H1 (cell line): Measurements from ENCODE around the gene TSPAN1. TPM values are rescaled to one million over a fixed set of nuclear protein-coding genes. Genes with fewer than 3 reads are reported as not detected.
A peak's percentile ranks its signal among the peaks of the same experiment; 100 is the strongest.

ENCODE experiments used
- CTCF ChIA-PET: fragments of 300-600 bp; sonication (Branson Sonifier 250); formaldehyde crosslinking; loops from one replicate; lab custom pipeline; 2021; ENCODE audit not compliant: partially characterized antibody; lab: Charles Lee
- POLR2A ChIA-PET: fragments of 300-600 bp; sonication (Branson Sonifier 250); formaldehyde crosslinking; loops from one replicate; lab custom pipeline; 2021; ENCODE audit warnings: inconsistent platforms; ENCODE audit not compliant: partially characterized antibody; lab: Charles Lee
- DNase-seq, 2 experiments: peaks; one replicate each; pipeline versions ENCODE4 v3.0.0 to v3.0.0-alpha.2; 2010 to 2022; ENCODE audit warnings: low spot score in 2 of 2, low read depth in 1 of 2, mixed read lengths in 1 of 2
- FAIRE-seq: peaks from 2 replicates; lab custom pipeline; 2011; peaks lifted over from hg19 to GRCh38; lab: Jason Lieb, UNC
- H2AFZ ChIP-seq: 2 replicates; pipeline ENCODE4 v1.8.1; 2012; ENCODE audit warnings: low read length, inconsistent platforms
- H2AK5ac ChIP-seq: 2 replicates; pipeline ENCODE4 v1.6.1; 2013; ENCODE audit warnings: low read depth, low read length
- H2BK120ac ChIP-seq: replicated peaks from 2 replicates; pipeline ENCODE3; 2013; ENCODE audit warnings: low read depth, low read length, inconsistent platforms
- H2BK12ac ChIP-seq: 2 replicates; pipeline ENCODE4 v1.6.1; 2013; ENCODE audit warnings: low read depth, low read length
- H2BK15ac ChIP-seq: 2 replicates; pipeline ENCODE4 v1.6.1; 2013; ENCODE audit warnings: low read length
- H2BK20ac ChIP-seq: 2 replicates; pipeline ENCODE4 v1.6.1; 2013; ENCODE audit warnings: low read length
- H2BK5ac ChIP-seq: 2 replicates; pipeline ENCODE4 v1.6.1; 2013; ENCODE audit warnings: low read depth, low read length
- H3K14ac ChIP-seq: 2 replicates; pipeline ENCODE4 v1.6.1; 2013; ENCODE audit warnings: inconsistent platforms; ENCODE audit not compliant: insufficient read length
- H3K18ac ChIP-seq: 2 replicates; pipeline ENCODE4 v1.6.1; 2013; ENCODE audit warnings: low read length; ENCODE audit errors: extremely low read depth
- H3K23ac ChIP-seq: 2 replicates; pipeline ENCODE4 v1.6.1; 2013; ENCODE audit warnings: inconsistent platforms; ENCODE audit not compliant: insufficient read length
- H3K23me2 ChIP-seq: 2 replicates; pipeline ENCODE4 v1.6.1; 2013; ENCODE audit warnings: low read depth, low read length
- H3K27ac ChIP-seq: 2 replicates; pipeline ENCODE4 v1.6.1; 2011; ENCODE audit warnings: low read depth, low read length, inconsistent platforms
- H3K27me3 ChIP-seq, 4 experiments: replicated peaks in 1 of 4; 1 replicate in 1 of 4; 2 replicates in 3 of 4; pipeline versions ENCODE4 v1.6.1 to v1.8.1; 2011 to 2013; ENCODE audit warnings: low read length in 3 of 4, mild to moderate bottlenecking in 3 of 4, inconsistent platforms in 2 of 4, mixed read lengths in 2 of 4, moderate library complexity in 1 of 4; ENCODE audit not compliant: control insufficient read depth in 3 of 4, insufficient read depth in 3 of 4; ENCODE audit errors: extremely low read depth in 1 of 4
- H3K36me3 ChIP-seq, 4 experiments: 2 replicates each; pipeline versions ENCODE4 v1.6.1 to v1.8.1; 2011 to 2013; ENCODE audit warnings: mild to moderate bottlenecking in 4 of 4, low read length in 3 of 4, moderate library complexity in 2 of 4, control low read depth in 1 of 4, inconsistent platforms in 1 of 4; ENCODE audit not compliant: insufficient read depth in 4 of 4, control insufficient read depth in 2 of 4
- H3K4ac ChIP-seq: replicated peaks from 2 replicates; pipeline ENCODE3; 2013; ENCODE audit warnings: low read length, low read depth, mixed read lengths, inconsistent platforms; ENCODE audit not compliant: insufficient read length
- H3K4me1 ChIP-seq, 4 experiments: replicated peaks in 1 of 4; 1 replicate in 1 of 4; 2 replicates in 3 of 4; pipeline versions ENCODE4 v1.6.1 to v1.8.1; 2011 to 2013; ENCODE audit warnings: low read length in 3 of 4, inconsistent platforms in 2 of 4, mixed read lengths in 1 of 4; ENCODE audit not compliant: insufficient read depth in 4 of 4, control insufficient read depth in 3 of 4
- H3K4me2 ChIP-seq, 2 experiments: 2 replicates each; pipeline versions ENCODE4 v1.6.1 to v1.8.1; 2011 to 2013; ENCODE audit warnings: low read depth in 2 of 2, low read length in 2 of 2, control low read depth in 1 of 2, inconsistent platforms in 1 of 2, mild to moderate bottlenecking in 1 of 2; ENCODE audit not compliant: insufficient read depth in 1 of 2
- H3K4me3 ChIP-seq, 4 experiments: fragments of 200-600, 300-600 bp in 1 of 4; sonication (generic), shearing (Covaris generic), sonication (Bioruptor Twin) in 1 of 4; 2 replicates each; pipeline versions ENCODE4 v1.5.1 to v1.8.1; 2011 to 2016; ENCODE audit warnings: low read length in 4 of 4, low read depth in 3 of 4, control low read depth in 2 of 4, inconsistent platforms in 2 of 4, mild to moderate bottlenecking in 2 of 4, mixed read lengths in 1 of 4, moderate library complexity in 1 of 4; ENCODE audit not compliant: insufficient read depth in 2 of 4; ENCODE audit errors: extremely low read depth in 1 of 4
- H3K56ac ChIP-seq: replicated peaks from 2 replicates; pipeline ENCODE3; 2013; ENCODE audit warnings: low read depth, mild to moderate bottlenecking, mixed read lengths, low read length, inconsistent platforms; ENCODE audit not compliant: insufficient read length
- H3K79me1 ChIP-seq: 2 replicates; pipeline ENCODE4 v1.6.1; 2013; ENCODE audit warnings: low read depth, low read length, control low read depth
- H3K79me2 ChIP-seq, 2 experiments: 2 replicates each; pipeline versions ENCODE4 v1.6.1 to v1.8.1; 2012 to 2013; ENCODE audit warnings: low read length in 2 of 2, mild to moderate bottlenecking in 2 of 2, inconsistent platforms in 1 of 2; ENCODE audit not compliant: insufficient read depth in 2 of 2, control insufficient read depth in 1 of 2
- H3K9ac ChIP-seq, 4 experiments: replicated peaks in 1 of 4; 1 replicate in 1 of 4; 2 replicates in 3 of 4; pipeline versions ENCODE4 v1.6.1 to v1.8.1; 2011 to 2013; ENCODE audit warnings: low read depth in 3 of 4, low read length in 3 of 4, control low read depth in 2 of 4, mild to moderate bottlenecking in 2 of 4, moderate library complexity in 2 of 4, inconsistent platforms in 1 of 4; ENCODE audit errors: extremely low read depth in 1 of 4
- H3K9me3 ChIP-seq, 2 experiments: 2 replicates each; pipeline versions ENCODE4 v1.6.1 to v1.8.1; 2012 to 2013; ENCODE audit warnings: mild to moderate bottlenecking in 2 of 2, moderate library complexity in 2 of 2, control low read depth in 1 of 2, inconsistent platforms in 1 of 2, low read depth in 1 of 2, low read length in 1 of 2, mixed read lengths in 1 of 2; ENCODE audit not compliant: insufficient read depth in 2 of 2
- H4K20me1 ChIP-seq, 2 experiments: replicated peaks in 1 of 2; 2 replicates each; pipeline versions ENCODE3 to v1.8.1; 2011 to 2013; ENCODE audit warnings: inconsistent platforms in 2 of 2, low read length in 2 of 2, mild to moderate bottlenecking in 1 of 2; ENCODE audit not compliant: insufficient read depth in 2 of 2, control insufficient read depth in 1 of 2
- H4K5ac ChIP-seq: 2 replicates; pipeline ENCODE4 v1.6.1; 2013; ENCODE audit warnings: low read length, low read depth, mixed read lengths, inconsistent platforms; ENCODE audit not compliant: insufficient read length
- H4K8ac ChIP-seq: 2 replicates; pipeline ENCODE4 v1.8.0; 2013; ENCODE audit warnings: mild to moderate bottlenecking, moderate library complexity, low read length, inconsistent platforms; ENCODE audit not compliant: insufficient read depth; ENCODE audit errors: extremely low read depth
- H4K91ac ChIP-seq: replicated peaks from 2 replicates; pipeline ENCODE3; 2013; ENCODE audit warnings: low read length, mixed read lengths, inconsistent platforms; ENCODE audit not compliant: insufficient read length
- BCL11A ChIP-seq, 2 experiments: IDR thresholded peaks; one replicate each; pipeline ENCODE4 v1.6.1; 2011; ENCODE audit warnings: low read depth in 2 of 2, low read length in 2 of 2, mild to moderate bottlenecking in 2 of 2
- BRCA1 ChIP-seq: IDR thresholded peaks from 2 replicates; pipeline ENCODE4 v1.6.1; 2012; ENCODE audit warnings: low read depth, low read length, improper control_type of control experiment
- CBX5 ChIP-seq: fragments of 300-800, 300-1000 bp; sonication (generic); IDR thresholded peaks from 2 replicates; pipeline ENCODE4 v1.7.1; 2016; ENCODE audit warnings: antibody characterized with exemption, low read length, low read depth
- CTBP2 ChIP-seq: IDR thresholded peaks from 2 replicates; pipeline ENCODE4 v1.7.0; 2011; ENCODE audit warnings: borderline replicate concordance, mild to moderate bottlenecking, moderate library complexity, mixed read lengths, low read length; ENCODE audit not compliant: insufficient read depth, insufficient read length
- EZH2 ChIP-seq: fragments of 200-600 bp; sonication (generic); IDR thresholded peaks from 2 replicates; pipeline ENCODE4 v1.7.1; 2012; ENCODE audit warnings: low read depth, mild to moderate bottlenecking, moderate library complexity, low read length, inconsistent platforms; ENCODE audit not compliant: severe bottlenecking
- NANOG ChIP-seq: IDR thresholded peaks from 2 replicates; pipeline ENCODE4 v1.6.1; 2011; ENCODE audit warnings: low read length, low read depth, mild to moderate bottlenecking, inconsistent platforms; ENCODE audit not compliant: insufficient read depth, poor library complexity, severe bottlenecking
- POU5F1 ChIP-seq: IDR thresholded peaks from 2 replicates; pipeline ENCODE4 v1.6.1; 2011; ENCODE audit warnings: low read depth, mild to moderate bottlenecking, low read length, moderate library complexity
- SP1 ChIP-seq: IDR thresholded peaks from 2 replicates; pipeline ENCODE4 v1.6.1; 2011; ENCODE audit warnings: low read depth, low read length
- TAF7 ChIP-seq: optimal IDR thresholded peaks from 2 replicates; pipeline ENCODE3; 2011; ENCODE audit warnings: low read depth, mild to moderate bottlenecking, inconsistent platforms, low read length, moderate library complexity, borderline replicate concordance
- TBP ChIP-seq: IDR thresholded peaks from 2 replicates; pipeline ENCODE4 v1.6.1; 2011; ENCODE audit warnings: low read depth, low read length, improper control_type of control experiment
- TEAD4 ChIP-seq: IDR thresholded peaks from 2 replicates; pipeline ENCODE4 v1.6.1; 2012; ENCODE audit warnings: low read depth, low read length, inconsistent platforms, mixed read lengths
- YY1 ChIP-seq: IDR thresholded peaks from 2 replicates; pipeline ENCODE4 v1.6.1; 2011; ENCODE audit warnings: low read depth, mild to moderate bottlenecking, low read length
- WGBS, 2 experiments: shearing (Covaris generic) in 1 of 2; methylation state at CpG; one replicate each; pipeline versions ENCODE4 v1.1.6 to v1.1.7; 2013 to 2015; ENCODE audit warnings: low lambda C conversion rate in 2 of 2, mixed read lengths in 2 of 2, inconsistent platforms in 1 of 2, low coverage in 1 of 2, missing lambda C conversion rate in 1 of 2; ENCODE audit not compliant: insufficient replicate concordance in 2 of 2, insufficient coverage in 1 of 2, insufficient read length in 1 of 2; ENCODE audit errors: extremely low coverage in 1 of 2, missing lambda C conversion rate in 1 of 2; 5-methylcytosine and 5-hydroxymethylcytosine counted together
- polyA plus RNA-seq, 7 experiments: library from polyadenylated mRNA; depleted of rRNA in 3 of 7; stranded (reverse) in 5 of 7; unstranded in 2 of 7; fragments of >200 nt in 5 of 7; fragments of 200-250 nt in 2 of 7; gene quantifications; 1 replicate in 5 of 7; 2 replicates in 1 of 7; 4 replicates in 1 of 7; pipeline versions ENCODE4 v1.2.1 to v1.2.3, GENCODE V29; 2011 to 2013; ENCODE audit warnings: missing spikeins in 2 of 7, mixed read lengths in 2 of 7
- total RNA-seq: library from RNA; stranded (reverse); fragmentation: NEBNext Ultra II Directional; extraction: Animal tissue kit (Norgen Biotek cat#: 25700); gene quantifications from 2 replicates; pipeline ENCODE4 v1.2.1, GENCODE V29; 2021
- TF ChIP-seq, protein P1 (sequence below): IDR thresholded peaks from 2 replicates; pipeline ENCODE4 v1.6.1; 2011; ENCODE audit warnings: low read length, improper control_type of control experiment

TSPAN1 gene
- total and polyA plus RNA-seq, 2 of the 8 experiments (the other 6 are each of a cell fraction or from before 2014, with no cell fraction given), result 0.05 TPM; not detected in 1

DNA sequence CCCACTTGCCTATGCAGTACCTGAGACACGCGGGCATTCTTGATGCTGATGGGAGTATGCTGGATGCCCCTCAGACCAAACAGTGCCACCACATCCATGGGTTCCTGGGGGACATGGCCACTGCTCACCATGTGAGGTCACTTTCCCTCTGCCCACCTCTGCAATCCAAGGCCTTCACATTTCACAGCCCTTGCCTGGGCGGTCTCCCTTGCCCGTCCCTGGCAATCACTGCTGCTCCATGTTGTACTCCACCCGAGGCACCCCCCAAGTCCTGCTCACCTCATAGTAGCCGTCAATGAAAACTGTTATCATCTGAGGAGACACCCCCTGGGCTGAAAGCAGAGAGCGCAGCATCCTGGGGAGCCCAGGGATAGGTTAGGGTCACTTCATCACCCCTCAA, 18.4 kb downstream of the TSPAN1 start:
- 89% methylated on average over 7 of the region's 7 CpGs; no CpG with 5 or more reads in 1 of the 2 experiments for WGBS, 2 experiments
- no peak overlapping the region for H2BK12ac ChIP-seq
- H3K4me3 ChIP-seq, result no peak overlapping the region
- peaks cover 3% of the 10 kb centered on the region; the same call in 1 of the 2 replicates for H3K23me2 ChIP-seq
- H4K20me1 ChIP-seq, result peaks cover 0 to 3% of the 10 kb centered on the region in 2 experiments
- no peak overlapping the region for H2BK120ac ChIP-seq
- no peak overlapping the region for H3K9ac ChIP-seq
- no peak overlapping the region for H2BK15ac ChIP-seq
- no peak overlapping the region for H4K5ac ChIP-seq
- no peak overlapping the region for H3K18ac ChIP-seq
- FAIRE-seq (no peak), DNase-seq (no peak)
- H2BK20ac ChIP-seq, result no peak overlapping the region
- no peaks in the 10 kb centered on the region for H3K9me3 ChIP-seq
- peaks cover 0 to 11% (median 9%) of the 10 kb centered on the region in 4 experiments; a peak in 5 of 8 replicates for H3K36me3 ChIP-seq
- no peaks in the 10 kb centered on the region for H3K79me1 ChIP-seq
- no peaks in the 10 kb centered on the region for H3K27me3 ChIP-seq
- H3K79me2 ChIP-seq, result no peaks in the 10 kb centered on the region
- H2AFZ ChIP-seq, result no peak overlapping the region
- peaks cover 0 to 6% (median 4%) of the 10 kb centered on the region in 4 experiments; a peak in 5 of 7 replicates for H3K4me1 ChIP-seq
- ChIA-PET CTCF (interaction anchor here (0.6 to 5.8 kb wide), 7 partner anchors 9 to 157 kb away, joined by 3 to 35 read pairs (median 4); no protein-coding TSS in a partner anchor), POLR2A (interaction anchor here (1.2 to 2.3 kb wide), 4 partner anchors 10 to 18 kb away, joined by 3 to 8 read pairs (median 4); partner anchors contain the start of gene LURAP1)
- H2AK5ac ChIP-seq, result no peak overlapping the region
- no peak overlapping the region for H4K91ac ChIP-seq
- H3K4me2 ChIP-seq, result no peak overlapping the region
- no peak overlapping the region for H3K23ac ChIP-seq
- no peak overlapping the region for H2BK5ac ChIP-seq
- no peak overlapping the region for H3K14ac ChIP-seq
- 0 out of 2 replicates have a peak overlapping the region, but pooled peaks have one; percentile 29 for H4K8ac ChIP-seq
- no peak overlapping the region for H3K4ac ChIP-seq
- H3K27ac ChIP-seq, result no peak overlapping the region
- H3K56ac ChIP-seq, result no peak overlapping the region
- no peak for TF ChIP-seq CTBP2
- no peak for TF ChIP-seq YY1
- TF ChIP-seq CBX5, result no peak
- TF ChIP-seq TBP, result no peak
- TF ChIP-seq TAF7, result no peak
- no peak for TF ChIP-seq NANOG
- no peak for TF ChIP-seq POU5F1
- TF ChIP-seq BCL11A (IDR thresholded peaks at IDR 0.05; ENCODE audit: low read depth in 2 of 2, low read length in 2 of 2), result no peak
- TF ChIP-seq SP1, result no peak
- no peak for TF ChIP-seq EZH2
- TF ChIP-seq, protein P1, sequence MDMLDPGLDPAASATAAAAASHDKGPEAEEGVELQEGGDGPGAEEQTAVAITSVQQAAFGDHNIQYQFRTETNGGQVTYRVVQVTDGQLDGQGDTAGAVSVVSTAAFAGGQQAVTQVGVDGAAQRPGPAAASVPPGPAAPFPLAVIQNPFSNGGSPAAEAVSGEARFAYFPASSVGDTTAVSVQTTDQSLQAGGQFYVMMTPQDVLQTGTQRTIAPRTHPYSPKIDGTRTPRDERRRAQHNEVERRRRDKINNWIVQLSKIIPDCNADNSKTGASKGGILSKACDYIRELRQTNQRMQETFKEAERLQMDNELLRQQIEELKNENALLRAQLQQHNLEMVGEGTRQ, result no peak
- TF ChIP-seq TEAD4, result no peak
- no peak for TF ChIP-seq BRCA1
